ENCODE results near the gene HERPUD1.

The HERPUD1 gene

DNA sequence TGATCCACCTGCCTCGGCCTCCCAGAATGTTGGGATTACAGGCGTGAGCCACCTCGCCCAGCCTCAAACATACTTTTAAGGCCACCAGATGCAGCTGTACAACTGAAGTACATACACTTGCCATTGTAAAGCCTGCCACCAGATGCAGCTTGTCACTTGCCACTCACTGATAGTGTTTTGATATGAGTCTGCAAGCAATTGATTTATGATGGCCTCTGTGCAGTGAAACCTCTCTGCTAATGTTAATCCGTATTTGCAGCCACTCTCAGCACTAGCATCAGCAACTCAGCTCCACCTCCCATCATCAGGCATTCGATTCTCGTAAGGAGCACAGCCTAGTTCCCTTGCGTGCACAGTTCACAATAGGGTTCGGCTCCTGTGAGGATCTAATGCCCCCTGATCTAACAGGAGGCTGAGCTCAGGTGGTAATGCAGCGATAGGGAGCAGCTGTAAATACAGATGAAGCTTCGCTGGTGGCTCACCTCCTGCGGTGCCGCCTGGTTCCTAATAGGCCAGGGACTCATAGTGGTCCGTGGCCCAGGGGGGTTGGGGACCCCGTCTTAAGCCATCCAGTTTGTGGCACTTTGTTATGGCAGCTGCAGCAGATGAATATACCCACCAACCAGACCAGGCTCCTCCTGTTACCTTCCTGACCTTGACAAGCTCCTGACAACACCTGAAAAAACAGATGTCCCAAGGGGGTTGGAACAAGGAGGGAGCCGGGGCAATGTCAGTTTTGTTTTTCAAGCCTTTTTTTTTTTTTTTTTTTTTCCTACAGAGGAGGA is 1.3 kb upstream of the HERPUD1 start (continued):
- TF ChIP-seq, protein P1, sequence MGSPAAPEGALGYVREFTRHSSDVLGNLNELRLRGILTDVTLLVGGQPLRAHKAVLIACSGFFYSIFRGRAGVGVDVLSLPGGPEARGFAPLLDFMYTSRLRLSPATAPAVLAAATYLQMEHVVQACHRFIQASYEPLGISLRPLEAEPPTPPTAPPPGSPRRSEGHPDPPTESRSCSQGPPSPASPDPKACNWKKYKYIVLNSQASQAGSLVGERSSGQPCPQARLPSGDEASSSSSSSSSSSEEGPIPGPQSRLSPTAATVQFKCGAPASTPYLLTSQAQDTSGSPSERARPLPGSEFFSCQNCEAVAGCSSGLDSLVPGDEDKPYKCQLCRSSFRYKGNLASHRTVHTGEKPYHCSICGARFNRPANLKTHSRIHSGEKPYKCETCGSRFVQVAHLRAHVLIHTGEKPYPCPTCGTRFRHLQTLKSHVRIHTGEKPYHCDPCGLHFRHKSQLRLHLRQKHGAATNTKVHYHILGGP (tag by site-specific recombination; IDR thresholded peaks at IDR 0.05), result no peak
- TF ChIP-seq, protein P2, sequence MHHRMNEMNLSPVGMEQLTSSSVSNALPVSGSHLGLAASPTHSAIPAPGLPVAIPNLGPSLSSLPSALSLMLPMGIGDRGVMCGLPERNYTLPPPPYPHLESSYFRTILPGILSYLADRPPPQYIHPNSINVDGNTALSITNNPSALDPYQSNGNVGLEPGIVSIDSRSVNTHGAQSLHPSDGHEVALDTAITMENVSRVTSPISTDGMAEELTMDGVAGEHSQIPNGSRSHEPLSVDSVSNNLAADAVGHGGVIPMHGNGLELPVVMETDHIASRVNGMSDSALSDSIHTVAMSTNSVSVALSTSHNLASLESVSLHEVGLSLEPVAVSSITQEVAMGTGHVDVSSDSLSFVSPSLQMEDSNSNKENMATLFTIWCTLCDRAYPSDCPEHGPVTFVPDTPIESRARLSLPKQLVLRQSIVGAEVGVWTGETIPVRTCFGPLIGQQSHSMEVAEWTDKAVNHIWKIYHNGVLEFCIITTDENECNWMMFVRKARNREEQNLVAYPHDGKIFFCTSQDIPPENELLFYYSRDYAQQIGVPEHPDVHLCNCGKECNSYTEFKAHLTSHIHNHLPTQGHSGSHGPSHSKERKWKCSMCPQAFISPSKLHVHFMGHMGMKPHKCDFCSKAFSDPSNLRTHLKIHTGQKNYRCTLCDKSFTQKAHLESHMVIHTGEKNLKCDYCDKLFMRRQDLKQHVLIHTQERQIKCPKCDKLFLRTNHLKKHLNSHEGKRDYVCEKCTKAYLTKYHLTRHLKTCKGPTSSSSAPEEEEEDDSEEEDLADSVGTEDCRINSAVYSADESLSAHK (tag by site-specific recombination; IDR thresholded peaks at IDR 0.05), result no peak; the same call in 1 of the 2 replicates
- TF ChIP-seq ZNF610 (tag by site-specific recombination; IDR thresholded peaks at IDR 0.05; ENCODE audit: borderline replicate concordance) (peak; percentile 99), TCF7L2 (IDR thresholded peaks at IDR 0.05; ENCODE audit: borderline replicate concordance, low read depth, low read length) (no peak), TRIM28 (IDR thresholded peaks at IDR 0.05; ENCODE audit: borderline replicate concordance, low read length) (no peak), ZNF223 (tag by site-specific recombination; IDR thresholded peaks at IDR 0.05) (no peak), ZNF2 (tag by site-specific recombination; IDR thresholded peaks at IDR 0.05) (0 out of 2 replicates have a peak, but pooled peaks have one; percentile 52), ZNF426 (tag by site-specific recombination; IDR thresholded peaks at IDR 0.05) (no peak), GLIS1 (tag by site-specific recombination; IDR thresholded peaks at IDR 0.05) (peak; percentile 95), MEIS1 (CRISPR knock-in tag; IDR thresholded peaks at IDR 0.05; ENCODE audit: borderline replicate concordance) (no peak), ZNF16 (tag by site-specific recombination; IDR thresholded peaks at IDR 0.05; ENCODE audit: low read depth) (no peak), ZNF660 (tag by site-specific recombination; IDR thresholded peaks at IDR 0.05) (no peak), ZNF169 (tag by site-specific recombination; IDR thresholded peaks at IDR 0.05) (no peak), ZNF391 (tag by site-specific recombination; IDR thresholded peaks at IDR 0.05; ENCODE audit: borderline replicate concordance, low read depth) (no peak), RBAK (tag by site-specific recombination; IDR thresholded peaks at IDR 0.05) (no peak), KLF9 (tag by site-specific recombination; IDR thresholded peaks at IDR 0.05; ENCODE audit: low read depth) (no peak), HOXC10 (CRISPR knock-in tag; IDR thresholded peaks at IDR 0.05) (no peak), ZNF768 (tag by site-specific recombination; IDR thresholded peaks at IDR 0.05) (no peak), ZBTB20 (tag by site-specific recombination; IDR thresholded peaks at IDR 0.05) (no peak), ZFP41 (tag by site-specific recombination; IDR thresholded peaks at IDR 0.05; ENCODE audit: borderline replicate concordance) (no peak), ZNF140 (tag by site-specific recombination; IDR thresholded peaks at IDR 0.05) (no peak), ZNF514 (tag by site-specific recombination; IDR thresholded peaks at IDR 0.05) (no peak)
- TF ChIP-seq, protein P3, sequence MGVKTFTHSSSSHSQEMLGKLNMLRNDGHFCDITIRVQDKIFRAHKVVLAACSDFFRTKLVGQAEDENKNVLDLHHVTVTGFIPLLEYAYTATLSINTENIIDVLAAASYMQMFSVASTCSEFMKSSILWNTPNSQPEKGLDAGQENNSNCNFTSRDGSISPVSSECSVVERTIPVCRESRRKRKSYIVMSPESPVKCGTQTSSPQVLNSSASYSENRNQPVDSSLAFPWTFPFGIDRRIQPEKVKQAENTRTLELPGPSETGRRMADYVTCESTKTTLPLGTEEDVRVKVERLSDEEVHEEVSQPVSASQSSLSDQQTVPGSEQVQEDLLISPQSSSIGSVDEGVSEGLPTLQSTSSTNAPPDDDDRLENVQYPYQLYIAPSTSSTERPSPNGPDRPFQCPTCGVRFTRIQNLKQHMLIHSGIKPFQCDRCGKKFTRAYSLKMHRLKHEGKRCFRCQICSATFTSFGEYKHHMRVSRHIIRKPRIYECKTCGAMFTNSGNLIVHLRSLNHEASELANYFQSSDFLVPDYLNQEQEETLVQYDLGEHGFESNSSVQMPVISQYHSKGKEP (tag by site-specific recombination; IDR thresholded peaks at IDR 0.05), result no peak
- TF ChIP-seq, protein P4, sequence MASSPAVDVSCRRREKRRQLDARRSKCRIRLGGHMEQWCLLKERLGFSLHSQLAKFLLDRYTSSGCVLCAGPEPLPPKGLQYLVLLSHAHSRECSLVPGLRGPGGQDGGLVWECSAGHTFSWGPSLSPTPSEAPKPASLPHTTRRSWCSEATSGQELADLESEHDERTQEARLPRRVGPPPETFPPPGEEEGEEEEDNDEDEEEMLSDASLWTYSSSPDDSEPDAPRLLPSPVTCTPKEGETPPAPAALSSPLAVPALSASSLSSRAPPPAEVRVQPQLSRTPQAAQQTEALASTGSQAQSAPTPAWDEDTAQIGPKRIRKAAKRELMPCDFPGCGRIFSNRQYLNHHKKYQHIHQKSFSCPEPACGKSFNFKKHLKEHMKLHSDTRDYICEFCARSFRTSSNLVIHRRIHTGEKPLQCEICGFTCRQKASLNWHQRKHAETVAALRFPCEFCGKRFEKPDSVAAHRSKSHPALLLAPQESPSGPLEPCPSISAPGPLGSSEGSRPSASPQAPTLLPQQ (tag by site-specific recombination; IDR thresholded peaks at IDR 0.05), result no peak
- TF ChIP-seq, protein P5, sequence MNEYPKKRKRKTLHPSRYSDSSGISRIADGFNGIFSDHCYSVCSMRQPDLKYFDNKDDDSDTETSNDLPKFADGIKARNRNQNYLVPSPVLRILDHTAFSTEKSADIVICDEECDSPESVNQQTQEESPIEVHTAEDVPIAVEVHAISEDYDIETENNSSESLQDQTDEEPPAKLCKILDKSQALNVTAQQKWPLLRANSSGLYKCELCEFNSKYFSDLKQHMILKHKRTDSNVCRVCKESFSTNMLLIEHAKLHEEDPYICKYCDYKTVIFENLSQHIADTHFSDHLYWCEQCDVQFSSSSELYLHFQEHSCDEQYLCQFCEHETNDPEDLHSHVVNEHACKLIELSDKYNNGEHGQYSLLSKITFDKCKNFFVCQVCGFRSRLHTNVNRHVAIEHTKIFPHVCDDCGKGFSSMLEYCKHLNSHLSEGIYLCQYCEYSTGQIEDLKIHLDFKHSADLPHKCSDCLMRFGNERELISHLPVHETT (tag by site-specific recombination; IDR thresholded peaks at IDR 0.05), result no peak
- TF ChIP-seq, protein P6, sequence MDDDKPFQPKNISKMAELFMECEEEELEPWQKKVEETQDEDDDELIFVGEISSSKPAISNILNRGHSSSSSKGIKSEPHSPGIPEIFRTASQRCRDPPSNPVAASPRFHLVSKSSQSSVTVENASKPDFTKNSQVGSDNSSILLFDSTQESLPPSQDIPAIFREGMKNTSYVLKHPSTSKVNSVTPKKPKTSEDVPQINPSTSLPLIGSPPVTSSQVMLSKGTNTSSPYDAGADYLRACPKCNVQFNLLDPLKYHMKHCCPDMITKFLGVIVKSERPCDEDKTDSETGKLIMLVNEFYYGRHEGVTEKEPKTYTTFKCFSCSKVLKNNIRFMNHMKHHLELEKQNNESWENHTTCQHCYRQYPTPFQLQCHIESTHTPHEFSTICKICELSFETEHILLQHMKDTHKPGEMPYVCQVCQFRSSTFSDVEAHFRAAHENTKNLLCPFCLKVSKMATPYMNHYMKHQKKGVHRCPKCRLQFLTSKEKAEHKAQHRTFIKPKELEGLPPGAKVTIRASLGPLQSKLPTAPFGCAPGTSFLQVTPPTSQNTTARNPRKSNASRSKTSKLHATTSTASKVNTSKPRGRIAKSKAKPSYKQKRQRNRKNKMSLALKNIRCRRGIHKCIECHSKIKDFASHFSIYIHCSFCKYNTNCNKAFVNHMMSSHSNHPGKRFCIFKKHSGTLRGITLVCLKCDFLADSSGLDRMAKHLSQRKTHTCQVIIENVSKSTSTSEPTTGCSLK (tag by site-specific recombination; IDR thresholded peaks at IDR 0.05), result no peak
- TF ChIP-seq, protein P7, sequence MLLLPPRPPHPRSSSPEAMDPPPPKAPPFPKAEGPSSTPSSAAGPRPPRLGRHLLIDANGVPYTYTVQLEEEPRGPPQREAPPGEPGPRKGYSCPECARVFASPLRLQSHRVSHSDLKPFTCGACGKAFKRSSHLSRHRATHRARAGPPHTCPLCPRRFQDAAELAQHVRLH (tag by site-specific recombination; IDR thresholded peaks at IDR 0.05), result no peak
- TF ChIP-seq, protein P8, sequence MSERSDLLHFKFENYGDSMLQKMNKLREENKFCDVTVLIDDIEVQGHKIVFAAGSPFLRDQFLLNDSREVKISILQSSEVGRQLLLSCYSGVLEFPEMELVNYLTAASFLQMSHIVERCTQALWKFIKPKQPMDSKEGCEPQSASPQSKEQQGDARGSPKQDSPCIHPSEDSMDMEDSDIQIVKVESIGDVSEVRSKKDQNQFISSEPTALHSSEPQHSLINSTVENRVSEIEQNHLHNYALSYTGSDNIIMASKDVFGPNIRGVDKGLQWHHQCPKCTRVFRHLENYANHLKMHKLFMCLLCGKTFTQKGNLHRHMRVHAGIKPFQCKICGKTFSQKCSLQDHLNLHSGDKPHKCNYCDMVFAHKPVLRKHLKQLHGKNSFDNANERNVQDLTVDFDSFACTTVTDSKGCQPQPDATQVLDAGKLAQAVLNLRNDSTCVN (tag by site-specific recombination; optimal IDR thresholded peaks at IDR 0.05), result no peak

Data from HEK293 (cell line).